Liver (tissue), 9 donors: ENCODE measurements around the gene NTN3. TPM values are rescaled to one million over a fixed set of nuclear protein-coding genes. Genes with fewer than 3 reads are reported as not detected.

ENCODE experiments used
- DNase-seq: peaks from one replicate; pipeline ENCODE4 v3.0.0-alpha.2; 2017; ENCODE audit warnings: low spot score
- H3K27ac ChIP-seq, 2 donors: one replicate each; pipeline ENCODE4 v1.7.0; 2013; ENCODE audit warnings: inconsistent platforms in 2 of 2, low read length in 2 of 2, control low read depth in 1 of 2, low read depth in 1 of 2, mild to moderate bottlenecking in 1 of 2
- H3K27me3 ChIP-seq, 4 donors: one replicate each; pipeline versions ENCODE4 v1.6.1 to v1.7.0; 2013; ENCODE audit warnings: low read length in 3 of 4, inconsistent platforms in 1 of 4, mild to moderate bottlenecking in 1 of 4, moderate library complexity in 1 of 4; ENCODE audit not compliant: control insufficient read depth in 4 of 4, insufficient read depth in 4 of 4
- H3K36me3 ChIP-seq, 4 donors: one replicate each; pipeline versions ENCODE4 v1.6.1 to v1.7.0; 2013; ENCODE audit warnings: low read length in 3 of 4, mild to moderate bottlenecking in 3 of 4, low read depth in 1 of 4, moderate library complexity in 1 of 4; ENCODE audit not compliant: control insufficient read depth in 4 of 4, insufficient read depth in 3 of 4
- H3K4me1 ChIP-seq, 4 donors: one replicate each; pipeline versions ENCODE4 v1.6.1 to v1.7.0; 2013; ENCODE audit warnings: low read length in 3 of 4, mild to moderate bottlenecking in 3 of 4, moderate library complexity in 1 of 4; ENCODE audit not compliant: control insufficient read depth in 4 of 4, insufficient read depth in 4 of 4
- H3K4me3 ChIP-seq, 3 donors: one replicate each; pipeline versions ENCODE4 v1.6.1 to v1.7.0; 2013; ENCODE audit warnings: low read length in 3 of 3, control low read depth in 1 of 3, low read depth in 1 of 3, mild to moderate bottlenecking in 1 of 3
- H3K9ac ChIP-seq, 2 donors: one replicate each; pipeline ENCODE4 v1.7.0; 2013; ENCODE audit warnings: low read length in 2 of 2, mild to moderate bottlenecking in 2 of 2, moderate library complexity in 2 of 2, control low read depth in 1 of 2, low read depth in 1 of 2
- H3K9me3 ChIP-seq, 4 donors: one replicate each; pipeline versions ENCODE4 v1.6.1 to v1.7.0; 2013; ENCODE audit warnings: low read length in 3 of 4; ENCODE audit not compliant: control insufficient read depth in 4 of 4
- CTCF ChIP-seq: fragments of 150-350 bp; IDR thresholded peaks from 2 replicates; pipeline ENCODE4 v1.5.1; 2017; ENCODE audit warnings: improper control_type of control experiment, low read depth, low read length; ENCODE audit not compliant: missing input control
- EGR1 ChIP-seq, 2 donors: IDR thresholded peaks; 2 replicates each; pipeline ENCODE4 v1.6.1; 2016 to 2018; ENCODE audit warnings: antibody characterized with exemption in 2 of 2, low read depth in 2 of 2
- FOXA1 ChIP-seq: IDR thresholded peaks from 2 replicates; pipeline ENCODE4 v1.6.1; 2016; ENCODE audit warnings: antibody characterized with exemption
- FOXA2 ChIP-seq: IDR thresholded peaks from 2 replicates; pipeline ENCODE4 v1.6.1; 2016; ENCODE audit warnings: antibody characterized with exemption
- GABPA ChIP-seq, 2 donors: IDR thresholded peaks in 1 of 2; conservative IDR thresholded peaks in 1 of 2; 2 replicates each; pipeline ENCODE4 v1.6.1; 2016; ENCODE audit warnings: antibody characterized with exemption in 2 of 2, mild to moderate bottlenecking in 1 of 2, moderate library complexity in 1 of 2
- HNF4A ChIP-seq, 2 donors: conservative IDR thresholded peaks; 2 replicates each; pipeline ENCODE4 v1.6.1; 2016; ENCODE audit warnings: antibody characterized with exemption in 2 of 2, mild to moderate bottlenecking in 2 of 2
- HNF4G ChIP-seq: IDR thresholded peaks from 2 replicates; pipeline ENCODE4 v1.6.1; 2016; ENCODE audit warnings: antibody characterized with exemption
- JUND ChIP-seq, 2 donors: IDR thresholded peaks; 2 replicates each; pipeline ENCODE4 v1.6.1; 2016; ENCODE audit warnings: antibody characterized with exemption in 2 of 2
- NR2F2 ChIP-seq: IDR thresholded peaks from 2 replicates; pipeline ENCODE4 v1.6.1; 2016; ENCODE audit warnings: antibody characterized with exemption
- RAD21 ChIP-seq, 2 donors: IDR thresholded peaks; 2 replicates each; pipeline ENCODE4 v1.6.1; 2016; ENCODE audit warnings: antibody characterized with exemption in 2 of 2, mild to moderate bottlenecking in 2 of 2
- RXRA ChIP-seq, 2 donors: IDR thresholded peaks; 2 replicates each; pipeline ENCODE4 v1.6.1; 2017 to 2018; ENCODE audit warnings: antibody characterized with exemption in 2 of 2, mild to moderate bottlenecking in 1 of 2
- SP1 ChIP-seq: IDR thresholded peaks from 2 replicates; pipeline ENCODE4 v1.6.1; 2018; ENCODE audit warnings: antibody characterized with exemption, mild to moderate bottlenecking
- TAF1 ChIP-seq: conservative IDR thresholded peaks from 2 replicates; pipeline ENCODE4 v1.6.1; 2016; ENCODE audit warnings: antibody characterized with exemption, mild to moderate bottlenecking
- YY1 ChIP-seq: IDR thresholded peaks from 2 replicates; pipeline ENCODE4 v1.6.1; 2016; ENCODE audit warnings: antibody characterized with exemption, mild to moderate bottlenecking
- ZBTB33 ChIP-seq: IDR thresholded peaks from 2 replicates; pipeline ENCODE4 v1.6.1; 2016; ENCODE audit warnings: antibody characterized with exemption
- WGBS: extraction: QIAGEN DNeasy Blood & Tissue Kit; methylation state at CpG from one replicate; pipeline ENCODE4 v1.1.7; 2013; 5-methylcytosine and 5-hydroxymethylcytosine counted together
- polyA plus RNA-seq, 2 donors: library from polyadenylated mRNA; stranded (reverse) in 1 of 2; unstranded in 1 of 2; fragments of 200-250 nt in 1 of 2; fragments of >200 nt in 1 of 2; fragmentation: Nextera tagmentation in 1 of 2; extraction: Ambion mirVana in 1 of 2; gene quantifications; one replicate each; pipeline versions ENCODE4 v1.2.1 to v1.2.3, GENCODE V29; 2013 to 2015
- total RNA-seq, 2 donors: library from RNA; depleted of rRNA; stranded (reverse); fragments of >200 nt; gene quantifications; one replicate each; pipeline ENCODE4 v1.2.3, GENCODE V29; 2014
- TF ChIP-seq, protein P1 (sequence below): IDR thresholded peaks from 2 replicates; pipeline ENCODE4 v1.6.1; 2016; ENCODE audit warnings: antibody characterized with exemption
- TF ChIP-seq, protein P2 (sequence below): IDR thresholded peaks from 2 replicates; pipeline ENCODE4 v1.6.1; 2016; ENCODE audit warnings: antibody characterized with exemption, mild to moderate bottlenecking
- donor health status: healthy.
- donor health status: healthy.
- donor health status: healthy.
- donor health status: healthy.
- donor health status: healthy.

Gene NTN3
- total and polyA plus RNA-seq, 4 donors: 0.19 to 2.3 (median 0.28) TPM; not detected in 1

DNA sequence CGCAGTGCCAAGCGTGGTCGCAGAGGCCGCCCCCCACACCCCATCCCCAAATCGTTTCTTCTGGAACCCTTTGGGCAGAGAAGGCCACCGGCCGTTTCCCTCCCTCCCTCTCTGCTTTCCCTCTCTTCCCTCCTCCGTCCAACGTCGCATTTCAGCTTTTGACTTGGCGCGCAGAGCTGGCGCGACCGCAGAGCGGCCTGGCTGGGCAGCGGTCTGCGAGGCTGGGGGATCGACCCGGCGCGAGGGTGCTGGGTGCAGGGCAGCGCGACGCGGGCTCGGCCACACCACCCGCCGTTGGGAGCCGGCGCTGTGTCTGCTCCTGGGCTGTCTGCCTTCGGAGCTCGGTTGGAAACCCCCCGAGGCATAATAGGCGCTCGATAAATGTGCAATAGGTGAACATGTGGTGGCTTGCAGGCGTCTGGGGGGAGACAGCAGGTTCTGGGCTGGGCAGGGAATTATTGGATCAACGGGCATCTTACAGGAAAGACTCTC, 2.8 kb upstream of the NTN3 start:
- H3K9me3 ChIP-seq: no peaks in the 10 kb centered on the region
- H3K4me1 ChIP-seq: peaks cover 33 to 57% (median 42%) of the 10 kb centered on the region in 4 donors
- no peaks in the 10 kb centered on the region for H3K36me3 ChIP-seq
- peak overlapping the region in 1 of 2 donors; percentile 35 for H3K27ac ChIP-seq
- DNase-seq: no peak
- H3K9ac ChIP-seq: no peak overlapping the region
- H3K27me3 ChIP-seq: no peaks in the 10 kb centered on the region
- TF ChIP-seq HNF4A (conservative IDR thresholded peaks at IDR 0.05) (no peak), FOXA2 (no peak), ZBTB33 (no peak), HNF4G (no peak), NR2F2 (no peak), TAF1 (no peak), CTCF (no peak), RXRA (IDR thresholded peaks at IDR 0.05) (no peak), YY1 (no peak), FOXA1 (no peak), JUND (IDR thresholded peaks at IDR 0.05) (no peak), SP1 (no peak), GABPA (IDR thresholded peaks at IDR 0.05 in 1 of 2, conservative IDR thresholded peaks at IDR 0.05 in 1 of 2) (no peak), EGR1 (IDR thresholded peaks at IDR 0.05; ENCODE audit: low read depth in 2 of 2) (no peak), RAD21 (IDR thresholded peaks at IDR 0.05) (no peak)
- TF ChIP-seq, protein P1, sequence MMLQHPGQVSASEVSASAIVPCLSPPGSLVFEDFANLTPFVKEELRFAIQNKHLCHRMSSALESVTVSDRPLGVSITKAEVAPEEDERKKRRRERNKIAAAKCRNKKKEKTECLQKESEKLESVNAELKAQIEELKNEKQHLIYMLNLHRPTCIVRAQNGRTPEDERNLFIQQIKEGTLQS: no peak
- TF ChIP-seq, protein P2, sequence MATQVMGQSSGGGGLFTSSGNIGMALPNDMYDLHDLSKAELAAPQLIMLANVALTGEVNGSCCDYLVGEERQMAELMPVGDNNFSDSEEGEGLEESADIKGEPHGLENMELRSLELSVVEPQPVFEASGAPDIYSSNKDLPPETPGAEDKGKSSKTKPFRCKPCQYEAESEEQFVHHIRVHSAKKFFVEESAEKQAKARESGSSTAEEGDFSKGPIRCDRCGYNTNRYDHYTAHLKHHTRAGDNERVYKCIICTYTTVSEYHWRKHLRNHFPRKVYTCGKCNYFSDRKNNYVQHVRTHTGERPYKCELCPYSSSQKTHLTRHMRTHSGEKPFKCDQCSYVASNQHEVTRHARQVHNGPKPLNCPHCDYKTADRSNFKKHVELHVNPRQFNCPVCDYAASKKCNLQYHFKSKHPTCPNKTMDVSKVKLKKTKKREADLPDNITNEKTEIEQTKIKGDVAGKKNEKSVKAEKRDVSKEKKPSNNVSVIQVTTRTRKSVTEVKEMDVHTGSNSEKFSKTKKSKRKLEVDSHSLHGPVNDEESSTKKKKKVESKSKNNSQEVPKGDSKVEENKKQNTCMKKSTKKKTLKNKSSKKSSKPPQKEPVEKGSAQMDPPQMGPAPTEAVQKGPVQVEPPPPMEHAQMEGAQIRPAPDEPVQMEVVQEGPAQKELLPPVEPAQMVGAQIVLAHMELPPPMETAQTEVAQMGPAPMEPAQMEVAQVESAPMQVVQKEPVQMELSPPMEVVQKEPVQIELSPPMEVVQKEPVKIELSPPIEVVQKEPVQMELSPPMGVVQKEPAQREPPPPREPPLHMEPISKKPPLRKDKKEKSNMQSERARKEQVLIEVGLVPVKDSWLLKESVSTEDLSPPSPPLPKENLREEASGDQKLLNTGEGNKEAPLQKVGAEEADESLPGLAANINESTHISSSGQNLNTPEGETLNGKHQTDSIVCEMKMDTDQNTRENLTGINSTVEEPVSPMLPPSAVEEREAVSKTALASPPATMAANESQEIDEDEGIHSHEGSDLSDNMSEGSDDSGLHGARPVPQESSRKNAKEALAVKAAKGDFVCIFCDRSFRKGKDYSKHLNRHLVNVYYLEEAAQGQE: no peak
- peak overlapping the region in 1 of 3 donors; percentile 51 for H3K4me3 ChIP-seq
- under 1% methylated on average over 38 of the region's 38 CpGs for WGBS
